KOPT-K1 (cell line): ENCODE measurements around the gene GPR3.
A peak's percentile ranks its signal among the peaks of the same experiment; 100 is the strongest.

Experiments
- H3K27ac ChIP-seq: fragments of 200-600 bp; sonication (generic); 2 replicates; pipeline ENCODE4 v1.5.1; 2016; ENCODE audit warnings: antibody characterized with exemption, mild to moderate bottlenecking, low read depth, low read length; ENCODE audit not compliant: poor library complexity, severe bottlenecking
- H3K36me3 ChIP-seq: fragments of 200-600 bp; sonication (generic); 2 replicates; pipeline ENCODE4 v1.5.1; 2017; ENCODE audit warnings: antibody characterized with exemption, mild to moderate bottlenecking, low read length, moderate library complexity; ENCODE audit not compliant: insufficient read depth
- H3K9me3 ChIP-seq: fragments of 200-600 bp; sonication (generic); 2 replicates; pipeline ENCODE4 v1.5.1; 2017; ENCODE audit warnings: antibody characterized with exemption, low read length, mild to moderate bottlenecking; ENCODE audit not compliant: insufficient read depth, poor library complexity, severe bottlenecking

Gene GPR3

GRCh38 chr1:27355683-27356082 is 36.7 kb upstream of the GPR3 start:
- H3K9me3 ChIP-seq, result no peaks in the 10 kb centered on the region
- no peak overlapping the region for H3K27ac ChIP-seq
- H3K36me3 ChIP-seq, result peaks cover 6% of the 10 kb centered on the region; the same call in 1 of the 2 replicates

GRCh38 chr1:27356277-27356618 is 36.2 kb upstream of the GPR3 start:
- Histone ChIP-seq H3K36me3 (peaks cover 6% of the 10 kb centered on the region; the same call in 1 of the 2 replicates), H3K9me3 (no peaks in the 10 kb centered on the region), H3K27ac (no peak overlapping the region)

- no peaks in the 10 kb centered on the region for H3K9me3 ChIP-seq
- peaks cover 6% of the 10 kb centered on the region; the same call in 1 of the 2 replicates for H3K36me3 ChIP-seq
- H3K27ac ChIP-seq, result no peak overlapping the region
Observed at GRCh38 chr1:27356619-27357280, 35.7 kb upstream of the GPR3 start.

- H3K36me3 ChIP-seq, result peaks cover 6% of the 10 kb centered on the region; the same call in 1 of the 2 replicates
- H3K27ac ChIP-seq, result peak overlapping the region; percentile 11
- no peaks in the 10 kb centered on the region for H3K9me3 ChIP-seq
Observed at GRCh38 chr1:27357281-27358037, 35.0 kb upstream of the GPR3 start.

- H3K9me3 ChIP-seq, result no peaks in the 10 kb centered on the region
- H3K36me3 ChIP-seq, result peaks cover 3% of the 10 kb centered on the region; the same call in 1 of the 2 replicates
- H3K27ac ChIP-seq, result no peak overlapping the region
Observed at GRCh38 chr1:27358038-27358927, 34.1 kb upstream of the GPR3 start.

- Histone ChIP-seq H3K27ac (no peak overlapping the region), H3K36me3 (no peaks in the 10 kb centered on the region), H3K9me3 (no peaks in the 10 kb centered on the region)
Observed at GRCh38 chr1:27358928-27359313, 33.5 kb upstream of the GPR3 start.

- Histone ChIP-seq H3K27ac (no peak overlapping the region), H3K36me3 (no peaks in the 10 kb centered on the region), H3K9me3 (no peaks in the 10 kb centered on the region)
Observed at GRCh38 chr1:27359822-27360158, 32.6 kb upstream of the GPR3 start.

GRCh38 chr1:27360159-27361043 is 32.0 kb upstream of the GPR3 start:
- no peaks in the 10 kb centered on the region for H3K9me3 ChIP-seq
- no peaks in the 10 kb centered on the region for H3K36me3 ChIP-seq
- H3K27ac ChIP-seq, result no peak overlapping the region

- no peaks in the 10 kb centered on the region for H3K36me3 ChIP-seq
- H3K27ac ChIP-seq, result no peak overlapping the region
Observed at GRCh38 chr1:27361044-27361402, 31.4 kb upstream of the GPR3 start.

GRCh38 chr1:27361553-27361952 is 30.9 kb upstream of the GPR3 start:
- H3K36me3 ChIP-seq, result no peaks in the 10 kb centered on the region
- no peaks in the 10 kb centered on the region for H3K9me3 ChIP-seq
- no peak overlapping the region for H3K27ac ChIP-seq

More at GRCh38 chr1:27361044-27361402, 31.4 kb upstream of the GPR3 start:
- no peaks in the 10 kb centered on the region for H3K9me3 ChIP-seq

- H3K36me3 ChIP-seq, result no peaks in the 10 kb centered on the region
- no peaks in the 10 kb centered on the region for H3K9me3 ChIP-seq
- no peak overlapping the region for H3K27ac ChIP-seq
Observed at GRCh38 chr1:27363766-27364695, 28.4 kb upstream of the GPR3 start.

GRCh38 chr1:27364696-27365371 is 27.6 kb upstream of the GPR3 start:
- H3K9me3 ChIP-seq, result no peaks in the 10 kb centered on the region
- no peak overlapping the region for H3K27ac ChIP-seq
- no peaks in the 10 kb centered on the region for H3K36me3 ChIP-seq

- no peak overlapping the region for H3K27ac ChIP-seq
- no peaks in the 10 kb centered on the region for H3K9me3 ChIP-seq
- no peaks in the 10 kb centered on the region for H3K36me3 ChIP-seq
Observed at GRCh38 chr1:27365372-27366112, 26.9 kb upstream of the GPR3 start.
